ENCODE data around the gene DNAJA3. TPM values are rescaled to one million over a fixed set of nuclear protein-coding genes. Genes with fewer than 3 reads are reported as not detected.

DNAJA3 gene
- total RNA-seq, 5 donors from 2014 or later (not counting 1 experiment from before 2014, with no cell fraction given) = 37.7 to 73.8 (median 65.7) TPM

DNA sequence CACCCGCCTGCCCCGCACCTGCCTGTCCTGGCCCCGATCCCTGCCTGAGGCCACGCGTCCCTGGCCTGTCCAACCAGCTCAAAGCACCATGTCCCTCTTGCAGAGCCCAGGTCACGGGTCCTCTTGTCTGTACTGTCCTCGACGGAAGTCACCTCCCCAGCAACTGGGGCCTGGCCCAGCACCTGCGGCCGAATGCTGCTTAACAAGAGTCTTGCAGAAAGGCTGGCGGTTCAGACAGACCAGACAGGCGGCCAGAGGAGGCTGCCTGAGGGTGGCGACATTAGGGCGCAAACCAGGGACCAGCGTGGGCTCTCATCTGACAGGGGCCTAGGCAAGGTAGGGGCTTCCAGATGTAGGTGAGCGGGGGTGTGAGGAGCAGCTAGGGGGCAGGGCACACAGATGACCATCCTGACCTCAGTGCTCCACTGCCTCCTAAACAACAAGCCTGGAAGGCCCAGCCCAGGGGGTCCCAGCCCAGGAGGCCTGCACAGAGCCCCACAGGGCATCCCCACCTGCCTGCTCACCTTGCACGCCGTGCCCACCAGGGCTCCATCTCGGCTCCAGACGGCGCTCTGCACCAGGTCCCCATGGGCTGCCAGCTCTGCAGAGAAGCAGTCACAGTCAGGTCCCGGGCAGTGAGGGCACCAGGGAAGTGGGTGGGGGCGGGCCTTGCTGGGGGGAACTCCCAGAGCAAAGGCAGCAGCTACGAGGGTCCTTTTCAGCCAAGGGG is 20.5 kb upstream of the DNAJA3 start:
- CTCF ChIA-PET = interaction anchor here in 1 of 2 donors (0.6 to 1.5 kb wide), 2 partner anchors 8 to 19 kb away, joined by 3 read pairs; no protein-coding TSS in a partner anchor
- no peaks in the 10 kb centered on the region for H3K9me3 Mint-ChIP-seq
- ATAC-seq (replicated peaks in 1 of 4) (peak in 1 of 4 experiments; percentile 3), DNase-seq (peak in 2 of 35 experiments; percentile 16 to 32)
- peak overlapping the region in 1 of 3 donors; percentile 44 for H3K4me3 Mint-ChIP-seq
- no peak overlapping the region for H3K27ac Mint-ChIP-seq
- peaks cover 21% of the 10 kb centered on the region for H3K36me3 Mint-ChIP-seq
- POLR2A ChIA-PET = interaction anchor here in 1 of 2 donors (0.8 kb wide), 2 partner anchors 9 to 14 kb away, joined by 3 to 4 read pairs; no protein-coding TSS in a partner anchor
- H3K27ac ChIP-seq (ENCODE audit: low read length) = no peak overlapping the region
- 91% methylated on average over 23 of the region's 24 CpGs for WGBS (ENCODE audit: insufficient coverage)
- H3K4me3 ChIP-seq (ENCODE audit: control insufficient read depth in 1 of 2, extremely low read depth in 1 of 2, low read length in 1 of 2) = no peak overlapping the region
- no peaks in the 10 kb centered on the region for H3K27me3 ChIP-seq (replicated peaks in 1 of 2; ENCODE audit: control insufficient read depth in 2 of 2, extremely low read depth in 1 of 2, insufficient read depth in 2 of 2, low read length in 1 of 2)
- H3K4me1 ChIP-seq (ENCODE audit: control insufficient read depth in 1 of 2, extremely low read depth in 1 of 2, insufficient read depth in 2 of 2, low read length in 2 of 2) = peaks cover 0 to 41% of the 10 kb centered on the region in 2 experiments
- peaks cover 35 to 91% of the 10 kb centered on the region in 2 donors for H3K36me3 ChIP-seq (ENCODE audit: control insufficient read depth in 2 of 2, extremely low read depth in 1 of 2, insufficient read depth in 1 of 2, low read length in 1 of 2)
- peaks cover 13 to 25% (median 20%) of the 10 kb centered on the region in 3 donors for H3K4me1 Mint-ChIP-seq
- H3K9me3 ChIP-seq = no peaks in the 10 kb centered on the region
- H3K27me3 Mint-ChIP-seq = no peaks in the 10 kb centered on the region

DNA sequence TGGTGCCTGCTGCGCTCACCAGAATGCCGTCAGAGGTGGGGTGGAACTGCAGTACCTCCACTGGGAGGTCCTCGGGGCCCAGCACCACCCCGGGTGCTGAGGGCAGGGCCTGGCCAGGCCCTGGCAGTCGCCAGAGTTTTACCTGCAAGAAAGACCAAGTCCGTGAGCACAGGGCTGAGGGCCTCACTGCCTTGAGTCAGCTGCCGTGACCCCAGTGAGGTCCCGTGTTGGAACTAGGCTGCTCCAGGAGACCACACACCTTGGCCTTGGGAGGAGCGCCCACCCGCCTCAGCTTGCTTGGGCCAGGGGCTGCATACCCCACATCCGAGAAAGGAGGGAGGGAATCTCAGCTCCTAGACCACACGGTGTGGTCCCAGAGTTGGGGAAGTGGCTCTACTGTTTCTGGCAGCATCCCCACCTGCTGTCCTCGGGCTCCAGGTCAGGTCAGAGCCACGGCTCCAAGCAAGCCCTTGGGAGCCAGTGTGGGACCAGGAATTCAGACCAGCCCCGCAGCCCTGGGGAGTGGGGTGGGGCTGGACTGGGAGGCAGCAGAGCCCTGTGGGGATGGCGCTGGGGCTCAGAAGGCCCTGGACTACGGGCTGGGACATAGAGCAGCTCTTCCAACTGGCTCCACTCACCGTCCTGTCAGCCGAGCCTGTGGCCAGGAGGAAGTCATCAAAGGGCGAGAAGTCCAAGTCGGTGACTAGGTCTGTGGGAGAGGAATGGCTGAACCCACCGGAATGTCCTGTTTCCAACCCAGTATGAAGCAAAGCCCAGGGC is 17.9 kb upstream of the DNAJA3 start:
- WGBS (ENCODE audit: insufficient coverage) = 98% methylated on average over 19 of the region's 22 CpGs
- POLR2A ChIA-PET = interaction anchor here in 1 of 2 donors (0.6 kb wide), 1 partner anchor 17 kb away, joined by 3 read pairs; no protein-coding TSS in a partner anchor
- Histone ChIP-seq H3K36me3 (ENCODE audit: control insufficient read depth in 2 of 2, extremely low read depth in 1 of 2, insufficient read depth in 1 of 2, low read length in 1 of 2) (peaks cover 39 to 98% of the 10 kb centered on the region in 2 donors), H3K4me3 (ENCODE audit: control insufficient read depth in 1 of 2, extremely low read depth in 1 of 2, low read length in 1 of 2) (no peak overlapping the region), H3K27me3 (replicated peaks in 1 of 2; ENCODE audit: control insufficient read depth in 2 of 2, extremely low read depth in 1 of 2, insufficient read depth in 2 of 2, low read length in 1 of 2) (no peaks in the 10 kb centered on the region), H3K4me1 (ENCODE audit: control insufficient read depth in 1 of 2, extremely low read depth in 1 of 2, insufficient read depth in 2 of 2, low read length in 2 of 2) (peaks cover 0 to 55% of the 10 kb centered on the region in 2 experiments), H3K27ac (ENCODE audit: low read length) (no peak overlapping the region), H3K9me3 (no peaks in the 10 kb centered on the region)
- Mint-ChIP-seq H3K4me3 (no peak overlapping the region), H3K4me1 (peaks cover 21 to 33% (median 27%) of the 10 kb centered on the region in 3 donors), H3K36me3 (peaks cover 25% of the 10 kb centered on the region), H3K27me3 (no peaks in the 10 kb centered on the region), H3K9me3 (no peaks in the 10 kb centered on the region), H3K27ac (no peak overlapping the region)
- CTCF ChIA-PET = no interaction called here
- no peak for ATAC-seq (replicated peaks in 1 of 4)
- DNase-seq = no peak

GRCh38 chr16:4408323-4408690 is 17.4 kb upstream of the DNAJA3 start:
- Histone ChIP-seq H3K27ac (ENCODE audit: low read length) (no peak overlapping the region), H3K9me3 (no peaks in the 10 kb centered on the region), H3K27me3 (replicated peaks in 1 of 2; ENCODE audit: control insufficient read depth in 2 of 2, extremely low read depth in 1 of 2, insufficient read depth in 2 of 2, low read length in 1 of 2) (no peaks in the 10 kb centered on the region), H3K36me3 (ENCODE audit: control insufficient read depth in 2 of 2, extremely low read depth in 1 of 2, insufficient read depth in 1 of 2, low read length in 1 of 2) (peaks cover 39 to 99% of the 10 kb centered on the region in 2 donors), H3K4me3 (ENCODE audit: control insufficient read depth in 1 of 2, extremely low read depth in 1 of 2, low read length in 1 of 2) (no peak overlapping the region), H3K4me1 (ENCODE audit: control insufficient read depth in 1 of 2, extremely low read depth in 1 of 2, insufficient read depth in 2 of 2, low read length in 2 of 2) (peaks cover 0 to 55% of the 10 kb centered on the region in 2 experiments)
- ATAC-seq (replicated peaks in 1 of 4) (no peak), DNase-seq (no peak)
- WGBS (ENCODE audit: insufficient coverage) = 90% methylated on average over 10 of the region's 10 CpGs
- H3K27me3 Mint-ChIP-seq = no peaks in the 10 kb centered on the region
- ChIA-PET POLR2A (interaction anchor here in 1 of 2 donors (0.6 kb wide), 1 partner anchor 16 kb away, joined by 3 read pairs; no protein-coding TSS in a partner anchor), CTCF (no interaction called here)
- peaks cover 25% of the 10 kb centered on the region for H3K36me3 Mint-ChIP-seq
- H3K27ac Mint-ChIP-seq = no peak overlapping the region
- no peak overlapping the region for H3K4me3 Mint-ChIP-seq
- H3K9me3 Mint-ChIP-seq = no peaks in the 10 kb centered on the region
- peaks cover 25 to 35% (median 33%) of the 10 kb centered on the region in 3 donors for H3K4me1 Mint-ChIP-seq

- ATAC-seq (replicated peaks in 1 of 4) = no peak
- Histone ChIP-seq H3K4me1 (ENCODE audit: control insufficient read depth in 1 of 2, extremely low read depth in 1 of 2, insufficient read depth in 2 of 2, low read length in 2 of 2) (peaks cover 0 to 61% of the 10 kb centered on the region in 2 experiments), H3K27me3 (replicated peaks in 1 of 2; ENCODE audit: control insufficient read depth in 2 of 2, extremely low read depth in 1 of 2, insufficient read depth in 2 of 2, low read length in 1 of 2) (no peaks in the 10 kb centered on the region), H3K9me3 (no peaks in the 10 kb centered on the region), H3K27ac (ENCODE audit: low read length) (no peak overlapping the region), H3K4me3 (ENCODE audit: control insufficient read depth in 1 of 2, extremely low read depth in 1 of 2, low read length in 1 of 2) (no peak overlapping the region), H3K36me3 (ENCODE audit: control insufficient read depth in 2 of 2, extremely low read depth in 1 of 2, insufficient read depth in 1 of 2, low read length in 1 of 2) (peaks cover 33 to 91% of the 10 kb centered on the region in 2 donors)
- CTCF ChIA-PET = no interaction called here
- POLR2A ChIA-PET = interaction anchor here (0.9 to 1.0 kb wide), 2 partner anchors 8 to 11 kb away, joined by 3 to 6 read pairs; no protein-coding TSS in a partner anchor
- no peak overlapping the region for H3K27ac Mint-ChIP-seq
- WGBS (ENCODE audit: insufficient coverage) = 95% methylated on average over 19 of the region's 19 CpGs
- H3K27me3 Mint-ChIP-seq = no peaks in the 10 kb centered on the region
- peaks cover 24% of the 10 kb centered on the region for H3K36me3 Mint-ChIP-seq
- no peaks in the 10 kb centered on the region for H3K9me3 Mint-ChIP-seq
- peaks cover 32 to 41% (median 36%) of the 10 kb centered on the region in 3 donors for H3K4me1 Mint-ChIP-seq
- DNase-seq = peak in 1 of 35 experiments; percentile 23
- H3K4me3 Mint-ChIP-seq = no peak overlapping the region
These were observed 16.4 kb upstream of the DNAJA3 start for GRCh38 chr16:4409081-4409932.

DNA sequence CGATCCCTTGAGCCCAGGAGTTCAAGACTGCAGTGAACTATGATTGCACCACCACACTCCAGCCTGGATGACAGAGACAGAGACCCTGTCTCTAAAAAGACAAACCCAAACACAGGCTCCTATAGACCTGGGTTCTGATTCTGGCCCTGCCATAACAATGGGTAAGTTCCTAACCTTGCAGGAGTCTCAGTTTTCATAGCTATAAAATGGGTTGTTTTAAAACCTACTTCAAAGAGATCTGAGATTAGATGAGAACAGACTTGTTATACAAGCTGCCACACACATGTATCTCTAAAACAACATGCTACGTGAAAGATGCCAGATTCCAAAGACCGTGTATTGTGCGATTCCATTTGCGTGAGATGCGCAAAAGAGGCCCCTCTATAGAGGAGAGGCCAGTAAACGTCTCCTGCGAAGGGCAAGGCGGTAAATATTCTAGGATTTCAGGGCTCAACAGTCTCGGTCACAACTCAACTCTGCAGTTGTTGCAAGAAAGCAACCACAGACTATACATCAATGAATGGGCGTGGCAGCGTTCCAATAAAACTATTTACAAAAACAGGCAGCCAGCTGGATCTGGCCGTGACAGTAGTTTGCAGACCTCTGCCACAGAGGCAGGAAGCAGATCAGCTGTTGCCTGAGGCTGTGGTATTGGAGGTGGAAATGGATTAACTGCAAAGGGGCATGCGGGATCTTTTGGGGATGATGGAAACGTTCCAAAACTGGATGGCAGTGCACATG is 15.2 kb upstream of the DNAJA3 start:
- H3K27ac ChIP-seq (ENCODE audit: low read length) = no peak overlapping the region
- no peaks in the 10 kb centered on the region for H3K9me3 Mint-ChIP-seq
- H3K27me3 ChIP-seq (replicated peaks in 1 of 2; ENCODE audit: control insufficient read depth in 2 of 2, extremely low read depth in 1 of 2, insufficient read depth in 2 of 2, low read length in 1 of 2) = no peaks in the 10 kb centered on the region
- peak overlapping the region in 1 of 3 donors; percentile 31 for H3K4me3 Mint-ChIP-seq
- no peaks in the 10 kb centered on the region for H3K27me3 Mint-ChIP-seq
- H3K4me3 ChIP-seq (ENCODE audit: control insufficient read depth in 1 of 2, extremely low read depth in 1 of 2, low read length in 1 of 2) = no peak overlapping the region
- peaks cover 26 to 79% of the 10 kb centered on the region in 2 donors for H3K36me3 ChIP-seq (ENCODE audit: control insufficient read depth in 2 of 2, extremely low read depth in 1 of 2, insufficient read depth in 1 of 2, low read length in 1 of 2)
- DNase-seq (no peak), ATAC-seq (replicated peaks in 1 of 4) (no peak)
- peaks cover 18% of the 10 kb centered on the region for H3K36me3 Mint-ChIP-seq
- WGBS (ENCODE audit: insufficient coverage) = 80% methylated on average over 7 of the region's 15 CpGs
- H3K4me1 ChIP-seq (ENCODE audit: control insufficient read depth in 1 of 2, extremely low read depth in 1 of 2, insufficient read depth in 2 of 2, low read length in 2 of 2) = peaks cover 2 to 68% of the 10 kb centered on the region in 2 experiments
- CTCF ChIA-PET = no interaction called here
- peaks cover 41 to 48% (median 41%) of the 10 kb centered on the region in 3 donors for H3K4me1 Mint-ChIP-seq
- POLR2A ChIA-PET = interaction anchor here (0.7 to 1.1 kb wide), 4 partner anchors 9 to 157 kb away, joined by 3 read pairs; no protein-coding TSS in a partner anchor
- no peaks in the 10 kb centered on the region for H3K9me3 ChIP-seq
- peak overlapping the region; percentile 65 to 80 for H3K27ac Mint-ChIP-seq

All from T-cell (primary cell).